Stimulated activated CD4-positive, alpha-beta T cell treated with anti-CD3 and anti-CD28 coated beads, Interleukin-1b, Interleukin-23, amount 100 ng/mL, for 1 hour (primary cell): Measurements from ENCODE around the gene SPATA31E1.
"Not testable (repeated sequence)": the region's sequence is repeated elsewhere in the genome, so short reads cannot be mapped to it uniquely, and the experiment has no call there.

Source experiments
- DNase-seq, 2 donors: peaks; one replicate each; pipeline ENCODE4 v3.0.0-alpha.2; 2020; ENCODE audit warnings: low read depth in 2 of 2

SPATA31E1 gene

DNA sequence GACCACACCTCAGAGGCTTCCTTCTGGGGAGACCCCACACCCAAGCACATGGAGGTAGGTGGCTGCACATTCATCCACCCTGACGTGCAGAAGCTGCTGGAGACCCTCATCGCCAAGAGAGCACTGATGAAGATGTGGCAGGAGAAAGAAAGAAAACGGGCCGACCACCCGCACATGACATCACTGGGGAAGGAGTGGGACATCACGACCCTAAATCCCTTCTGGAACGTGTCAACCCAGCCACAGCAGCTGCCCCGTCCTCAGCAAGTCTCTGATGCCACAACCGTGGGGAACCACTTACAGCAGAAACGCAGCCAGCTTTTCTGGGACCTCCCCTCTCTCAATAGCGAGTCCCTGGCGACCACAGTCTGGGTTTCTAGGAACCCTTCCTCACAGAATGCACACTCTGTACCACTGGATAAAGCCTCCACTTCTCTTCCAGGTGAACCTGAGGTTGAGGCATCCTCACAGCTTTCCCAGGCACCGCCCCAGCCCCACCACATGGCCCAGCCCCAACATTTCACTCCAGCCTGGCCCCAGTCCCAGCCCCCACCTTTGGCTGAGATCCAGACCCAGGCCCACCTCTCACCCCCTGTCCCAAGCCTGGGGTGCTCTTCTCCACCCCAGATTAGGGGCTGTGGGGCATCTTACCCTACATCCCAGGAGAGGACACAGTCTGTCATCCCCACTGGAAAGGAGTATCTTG, 3.0 kb downstream of the SPATA31E1 start:
- no peak for DNase-seq

DNA sequence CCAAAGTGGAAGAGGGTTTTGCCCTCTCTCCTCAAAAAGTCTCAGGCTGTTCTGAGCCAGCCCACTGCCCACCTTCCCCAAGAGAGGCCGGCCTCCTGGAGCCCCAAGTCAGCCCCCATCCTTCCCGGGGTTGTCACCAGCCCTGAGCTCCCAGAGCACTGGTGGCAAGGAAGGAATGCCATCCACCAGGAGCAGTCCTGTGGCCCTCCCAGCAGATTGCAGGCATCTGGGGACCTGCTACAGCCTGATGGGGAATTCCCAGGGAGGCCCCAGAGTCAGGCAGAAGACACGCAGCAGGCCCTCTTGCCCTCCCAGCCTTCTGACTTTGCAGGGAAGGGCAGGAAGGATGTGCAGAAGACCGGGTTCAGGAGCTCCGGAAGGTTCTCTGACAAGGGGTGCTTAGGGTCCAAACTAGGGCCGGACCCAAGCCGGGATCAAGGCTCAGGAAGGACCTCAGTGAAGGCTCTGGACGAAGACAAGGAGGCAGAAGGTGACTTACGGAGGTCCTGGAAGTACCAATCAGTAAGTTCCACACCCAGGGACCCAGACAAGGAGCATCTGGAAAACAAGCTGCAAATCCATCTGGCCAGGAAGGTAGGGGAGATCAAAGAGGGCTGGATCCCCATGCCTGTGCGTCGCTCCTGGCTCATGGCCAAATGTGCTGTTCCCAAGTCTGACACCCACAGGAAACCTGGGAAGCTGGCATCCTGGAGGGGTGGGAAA, 3.7 kb downstream of the SPATA31E1 start:
- no peak for DNase-seq

DNA sequence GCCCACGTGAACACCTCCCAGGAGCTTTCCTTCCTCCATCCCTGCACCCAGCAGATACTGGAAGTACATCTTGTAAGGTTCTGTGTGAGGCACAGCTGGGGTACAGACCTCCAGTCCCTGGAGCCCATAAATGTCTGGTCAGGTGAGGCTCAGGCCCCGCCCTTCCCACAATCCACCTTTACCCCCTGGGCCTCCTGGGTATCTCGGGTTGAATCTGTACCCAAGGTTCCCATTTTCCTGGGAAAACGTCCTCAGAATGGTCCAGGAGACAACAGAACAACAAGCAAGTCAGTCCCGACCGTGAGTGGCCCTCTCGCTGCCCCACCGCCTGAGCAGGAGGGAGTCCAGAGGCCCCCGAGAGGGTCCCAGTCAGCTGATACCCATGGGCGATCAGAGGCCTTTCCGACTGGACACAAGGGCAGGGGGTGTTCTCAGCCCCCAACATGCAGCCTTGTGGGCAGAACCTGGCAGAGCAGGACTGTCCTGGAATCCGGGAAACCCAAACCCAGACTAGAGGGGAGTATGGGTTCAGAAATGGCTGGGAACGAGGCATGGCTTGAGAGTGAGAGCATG, 4.3 kb downstream of the SPATA31E1 start:
- no peak for DNase-seq

DNA sequence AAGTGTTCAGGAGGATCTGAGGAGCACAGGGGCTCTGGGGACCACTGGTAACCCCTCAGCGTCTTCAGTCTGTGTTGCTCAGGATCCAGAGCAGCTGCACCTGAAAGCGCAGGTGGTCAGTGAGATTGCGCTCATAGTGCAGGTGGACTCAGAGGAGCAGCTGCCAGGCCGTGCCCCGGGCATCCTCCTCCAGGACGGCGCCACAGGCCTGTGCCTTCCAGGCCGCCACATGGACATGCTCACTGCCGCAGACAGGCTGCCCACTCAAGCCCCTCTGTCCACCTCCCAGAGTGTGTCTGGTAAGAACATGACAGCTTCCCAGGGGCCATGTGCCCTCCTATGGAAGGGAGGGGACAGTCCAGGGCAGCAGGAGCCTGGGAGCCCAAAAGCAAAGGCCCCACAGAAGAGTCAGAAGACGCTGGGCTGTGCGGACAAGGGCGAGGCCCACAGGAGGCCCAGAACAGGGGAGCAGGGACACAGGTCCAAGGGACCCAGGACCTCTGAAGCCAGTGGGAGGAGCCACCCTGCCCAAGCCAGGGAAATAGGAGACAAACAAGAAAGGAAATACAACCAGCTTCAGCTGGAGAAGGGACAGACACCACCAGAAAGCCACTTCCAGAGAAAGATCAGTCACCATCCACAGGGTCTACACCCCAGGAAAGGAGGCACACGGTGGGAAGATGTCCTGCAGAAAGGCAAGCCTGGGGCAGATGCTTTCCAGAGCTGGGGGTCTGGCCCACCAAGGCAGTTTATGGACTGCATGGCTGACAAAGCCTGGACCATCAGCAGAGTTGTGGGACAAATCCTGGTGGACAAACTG, 5.2 kb downstream of the SPATA31E1 start:
- no peak for DNase-seq

DNA sequence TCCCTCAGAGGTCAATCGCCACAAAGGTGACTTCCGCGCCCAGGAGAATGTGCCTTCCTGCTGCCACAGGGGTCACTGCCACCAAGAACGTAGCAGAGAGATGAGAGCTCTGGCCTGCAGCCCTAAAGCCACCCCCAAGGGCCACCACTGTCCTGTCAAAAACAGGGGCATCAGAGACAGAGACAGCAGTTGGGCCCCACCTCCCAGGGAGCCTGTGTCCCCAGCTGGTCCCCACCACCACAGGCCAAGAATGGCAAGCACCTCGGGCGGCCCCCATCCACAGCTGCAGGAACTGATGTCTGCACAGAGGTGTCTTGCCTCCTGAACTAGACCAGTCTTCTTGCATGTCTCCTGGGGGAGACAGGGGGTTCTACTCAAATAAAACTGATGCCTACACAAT, 5.8 kb downstream of the SPATA31E1 start:
- DNase-seq, result no peak

DNA sequence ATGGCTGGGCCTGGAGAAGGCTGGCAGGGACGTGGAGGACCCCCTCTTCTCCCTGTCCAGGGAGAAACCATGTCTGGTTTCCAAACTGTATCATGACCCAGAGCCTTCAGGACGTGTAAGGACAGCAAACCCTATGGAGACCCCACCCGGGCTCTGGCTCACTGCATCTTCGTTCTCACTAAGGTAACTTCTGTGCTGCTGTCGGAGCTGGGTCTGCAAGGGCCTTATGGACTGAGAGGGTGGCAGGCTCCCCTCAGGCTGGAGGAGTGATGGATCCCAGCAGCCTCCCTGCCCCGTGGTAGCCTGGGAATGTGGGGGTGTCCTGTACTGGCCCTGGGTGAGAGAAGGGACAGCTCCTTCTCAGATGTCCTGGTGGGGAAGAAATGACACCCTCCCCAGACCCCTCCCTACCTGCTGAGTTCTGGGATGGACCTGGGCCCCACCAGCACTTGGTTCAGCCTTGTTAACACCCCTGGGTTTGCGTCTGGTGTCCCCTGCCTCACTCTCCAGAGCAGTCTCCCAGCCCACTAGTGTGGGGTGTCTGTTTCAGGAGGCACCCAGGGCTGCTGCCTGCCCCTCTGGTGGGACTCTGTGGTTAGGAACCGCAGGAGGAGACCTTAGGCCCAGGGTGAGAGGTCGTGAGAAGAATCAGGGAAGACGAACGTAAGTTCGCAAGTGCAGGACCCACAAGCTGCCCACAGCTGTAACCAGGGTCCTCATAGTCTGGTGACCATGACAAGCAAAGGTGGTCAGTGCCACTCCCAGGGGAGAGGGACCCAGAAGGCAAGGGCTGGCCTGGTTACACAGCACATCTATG, 6.6 kb downstream of the SPATA31E1 start:
- DNase-seq, result no peak

DNA sequence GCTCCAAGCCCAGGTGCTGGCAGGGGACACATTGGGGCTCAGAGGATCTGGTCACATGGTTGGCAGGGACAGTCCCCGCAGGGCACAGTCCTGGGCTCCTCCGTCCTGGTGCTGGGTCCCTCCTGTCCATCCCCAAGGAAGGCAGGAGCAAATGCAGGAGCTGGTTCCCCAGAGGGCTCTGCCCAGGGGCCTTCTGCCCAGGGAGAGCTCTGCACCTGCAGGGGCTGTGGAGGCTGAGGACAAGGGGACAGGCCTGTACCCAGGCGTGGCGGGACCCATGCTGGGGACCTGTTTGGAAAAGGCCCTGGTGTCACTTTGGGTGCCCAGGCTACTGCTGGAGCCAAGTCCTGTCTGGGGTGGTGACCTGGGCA, 7.2 kb downstream of the SPATA31E1 start:
- DNase-seq, result no peak

DNA sequence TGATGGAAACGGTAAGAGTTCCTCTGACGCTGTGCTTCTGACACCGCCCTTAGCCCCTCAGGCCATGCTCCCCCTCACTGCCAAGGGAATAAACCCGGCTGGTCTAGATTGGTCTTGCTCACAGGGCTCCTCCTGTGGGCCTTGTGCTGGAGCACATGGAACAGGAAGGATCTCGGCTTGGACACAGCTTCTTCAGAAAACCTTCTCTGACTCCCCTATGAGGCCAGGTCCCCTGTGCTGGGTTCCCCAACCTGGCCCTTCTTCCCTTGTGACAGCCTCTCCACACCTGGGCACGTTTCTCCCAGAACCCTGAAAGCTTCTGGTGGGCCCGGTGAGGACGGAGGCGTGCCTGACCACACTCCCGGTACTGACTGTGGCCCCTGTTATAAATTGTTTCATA, 8.2 kb downstream of the SPATA31E1 start:
- DNase-seq, result no peak

DNA sequence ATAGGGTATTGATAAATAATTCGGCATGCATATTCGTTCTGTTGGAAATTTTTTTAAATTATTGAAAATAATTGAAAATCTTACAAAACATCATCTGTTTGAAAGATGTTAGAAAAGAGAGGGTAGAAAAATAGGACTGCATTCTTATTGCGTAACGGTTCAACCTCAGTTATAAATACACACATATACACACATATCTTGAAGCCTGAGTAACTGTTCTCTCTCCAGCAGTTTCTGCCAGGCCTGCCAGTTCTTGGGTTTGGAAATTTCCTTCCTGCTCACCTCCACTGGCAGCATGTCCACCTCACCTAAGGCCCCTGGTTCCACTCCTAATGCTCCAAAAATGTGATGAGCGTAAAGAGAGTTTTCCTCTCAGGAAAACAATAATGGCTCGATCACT, 9.1 kb downstream of the SPATA31E1 start:
- DNase-seq, result no peak

DNA sequence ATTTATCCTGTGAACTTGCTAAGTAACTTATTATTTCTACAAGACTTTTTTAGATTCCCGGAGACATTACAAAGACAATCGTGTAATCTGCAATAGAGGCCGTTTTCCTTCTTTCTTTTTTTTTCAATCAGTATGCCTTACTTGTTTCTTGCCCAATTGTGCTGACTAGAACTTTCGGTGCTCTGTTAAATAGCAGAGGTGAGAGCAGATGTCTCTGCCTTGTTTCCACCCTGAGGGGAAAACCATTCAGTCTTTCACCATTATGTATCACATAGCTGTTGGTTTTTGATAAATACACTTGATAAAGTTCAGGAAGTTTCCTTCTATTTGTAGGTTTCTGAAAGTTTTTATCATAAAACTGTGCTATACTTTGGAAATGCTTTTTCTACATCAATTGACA, 10.3 kb downstream of the SPATA31E1 start:
- no peak for DNase-seq

DNA sequence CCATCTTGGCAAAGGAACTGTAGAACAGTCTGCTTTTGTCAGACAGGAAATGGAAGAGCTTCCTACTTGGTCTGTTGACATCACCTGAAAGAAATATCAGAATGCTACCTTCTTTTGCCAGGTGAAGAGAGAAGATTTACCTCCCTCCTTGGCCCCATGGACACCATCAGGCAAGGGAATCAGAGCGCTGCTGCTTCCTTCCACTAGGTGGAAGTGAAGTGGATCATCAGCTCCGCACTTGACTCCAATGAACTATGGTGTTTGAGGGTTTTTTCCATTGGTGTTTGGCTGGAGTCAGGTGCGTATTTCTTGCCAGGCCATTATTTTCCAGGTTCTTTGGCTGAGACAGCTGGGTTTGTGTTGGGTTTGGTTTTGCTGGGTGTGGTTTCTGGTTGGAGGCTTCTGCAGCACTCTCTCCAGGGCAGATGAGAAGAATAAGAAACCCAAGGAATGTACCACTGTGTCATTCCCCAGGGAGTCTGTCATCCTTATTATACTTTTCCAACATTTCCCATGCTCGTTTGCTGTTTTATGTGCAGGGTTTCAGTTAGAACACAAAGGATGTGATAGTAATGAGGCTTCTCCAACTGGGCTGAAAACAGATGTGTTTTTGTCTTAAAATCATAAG, 12.4 kb downstream of the SPATA31E1 start:
- no peak for DNase-seq

DNA sequence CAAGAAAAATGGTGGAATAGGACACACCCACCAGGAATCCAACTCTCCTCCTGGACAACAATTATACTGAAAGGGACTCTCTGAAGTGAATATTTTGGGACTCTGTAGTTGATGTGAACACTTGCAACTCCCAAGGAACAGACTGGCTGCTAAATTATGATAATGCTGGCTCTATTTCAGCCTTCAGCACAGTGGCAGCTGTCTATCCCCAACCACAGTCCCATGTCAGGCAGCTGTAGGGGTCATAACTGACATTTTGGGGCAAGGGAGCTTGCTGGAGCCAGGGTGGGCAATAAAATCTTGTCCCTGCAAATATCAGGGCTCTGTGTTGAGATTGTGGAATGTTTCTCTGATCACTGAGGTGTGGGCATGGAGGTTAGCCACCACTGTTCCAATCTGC, 14.2 kb downstream of the SPATA31E1 start:
- DNase-seq, result no peak

DNA sequence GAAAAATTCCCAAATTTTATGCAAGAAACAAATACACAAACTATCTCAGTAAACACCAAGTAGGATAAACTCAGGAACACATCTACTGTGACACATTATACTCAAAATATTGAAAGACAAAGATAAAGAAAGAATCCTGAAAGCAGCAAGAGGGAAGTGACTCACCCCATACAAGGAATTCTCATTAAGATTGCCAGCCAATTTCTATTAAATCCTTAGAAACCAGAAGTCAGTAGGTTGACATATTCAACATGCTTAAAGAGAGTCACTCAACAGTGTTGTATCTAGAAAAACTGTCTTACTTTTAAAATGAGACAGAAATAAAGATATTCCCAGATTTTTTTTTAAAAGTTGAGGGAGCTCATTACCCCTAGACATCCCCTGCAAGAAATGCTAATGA, 15.5 kb downstream of the SPATA31E1 start:
- DNase-seq, result no peak

DNA sequence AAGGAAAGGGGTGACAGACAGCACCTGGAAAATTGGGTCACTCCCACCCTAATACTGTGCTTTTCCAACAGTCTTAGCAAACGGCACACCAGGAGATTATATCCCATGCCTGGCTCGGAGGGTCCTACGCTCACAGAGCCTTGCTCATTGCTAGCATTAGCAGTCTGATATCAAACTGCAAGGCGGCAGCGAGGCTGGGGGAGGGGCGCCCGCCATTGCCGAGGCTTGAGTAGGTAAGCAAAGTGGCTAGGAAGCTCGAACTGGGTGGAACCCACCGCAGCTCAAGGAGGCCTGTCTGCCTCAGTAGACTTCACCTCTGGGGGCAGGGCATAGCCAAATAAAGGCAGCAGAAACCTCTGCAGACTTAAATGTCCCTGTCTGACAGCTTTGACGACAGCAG, 19.7 kb downstream of the SPATA31E1 start:
- not testable (repeated sequence) for DNase-seq

DNA sequence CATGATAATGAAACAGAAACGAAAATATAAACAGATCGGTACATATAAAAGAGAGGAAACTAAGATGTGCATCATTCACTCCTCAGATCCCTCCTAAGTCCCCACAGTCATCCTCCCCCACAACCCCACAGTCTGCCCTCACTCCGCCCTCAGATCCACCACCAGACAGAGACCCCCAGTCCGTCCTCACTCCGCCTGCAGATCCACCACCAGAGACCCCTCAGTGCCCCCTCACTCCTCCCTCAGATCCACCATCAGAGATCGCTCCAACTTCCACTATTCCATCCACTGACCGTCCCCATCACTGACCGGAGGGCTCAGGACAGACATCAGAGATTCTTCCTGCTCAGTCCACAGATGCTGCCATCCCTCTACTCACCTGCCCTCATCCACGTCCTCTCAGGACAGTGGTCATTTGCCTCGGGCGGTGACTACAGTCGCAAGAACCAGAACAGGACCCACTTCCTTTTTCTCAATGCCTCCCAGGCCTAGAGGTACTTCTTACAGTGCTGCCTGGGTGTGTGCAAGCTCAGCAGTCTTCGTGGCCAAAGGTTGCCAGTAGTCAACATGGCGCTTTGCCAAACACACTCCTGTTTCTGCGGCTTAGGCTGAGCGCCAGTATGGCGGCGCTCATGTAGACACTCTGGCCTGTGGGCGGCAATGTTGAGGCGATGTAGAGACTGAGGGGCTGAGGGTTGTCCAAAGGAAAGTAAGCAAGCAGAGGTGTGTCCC, 26.8 kb downstream of the SPATA31E1 start:
- DNase-seq, result no peak

DNA sequence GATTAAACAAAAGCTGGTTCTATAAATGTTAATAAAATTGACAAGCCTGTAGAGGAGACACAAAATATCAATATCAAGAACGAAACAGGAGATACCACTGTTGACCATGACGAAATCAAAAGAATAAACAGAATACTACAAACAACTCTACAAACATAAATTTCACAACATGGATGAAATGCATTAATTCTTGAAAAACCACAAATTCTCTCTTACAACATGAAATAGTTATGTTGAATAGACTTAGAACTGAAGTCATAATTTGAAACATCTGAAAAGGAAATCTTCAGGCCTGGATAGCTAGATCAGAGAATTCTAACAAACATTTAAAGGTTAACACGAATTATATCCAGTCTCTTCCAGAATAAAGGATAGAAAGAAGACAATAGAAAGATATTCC, 28.1 kb downstream of the SPATA31E1 start:
- no peak for DNase-seq

DNA sequence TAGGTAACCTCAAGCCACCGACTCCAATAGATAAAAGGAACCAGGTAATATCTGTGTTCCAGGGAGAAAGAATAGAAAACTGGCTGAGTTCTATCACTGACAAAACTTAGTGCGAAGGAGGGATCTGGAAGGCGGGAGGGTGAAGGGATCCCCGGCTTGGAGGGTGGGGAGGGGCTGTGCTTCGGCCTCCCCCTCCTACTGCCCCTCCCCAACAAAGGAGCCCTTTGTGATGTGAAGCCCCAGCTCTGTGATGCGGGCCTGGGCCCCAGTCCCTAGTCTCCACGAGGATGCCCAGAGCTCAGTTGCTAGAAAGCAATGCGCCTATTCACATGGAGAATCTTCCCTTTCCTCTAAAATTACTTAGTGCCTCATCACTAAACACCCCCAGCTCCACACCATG, 35.0 kb downstream of the SPATA31E1 start, which contains the start of gene SPATA31C1:
Gene SPATA31C1 (plus strand): TSS at position 301 of the 400 bp plus-strand sequence.
- DNase-seq, result not testable (repeated sequence)

DNA sequence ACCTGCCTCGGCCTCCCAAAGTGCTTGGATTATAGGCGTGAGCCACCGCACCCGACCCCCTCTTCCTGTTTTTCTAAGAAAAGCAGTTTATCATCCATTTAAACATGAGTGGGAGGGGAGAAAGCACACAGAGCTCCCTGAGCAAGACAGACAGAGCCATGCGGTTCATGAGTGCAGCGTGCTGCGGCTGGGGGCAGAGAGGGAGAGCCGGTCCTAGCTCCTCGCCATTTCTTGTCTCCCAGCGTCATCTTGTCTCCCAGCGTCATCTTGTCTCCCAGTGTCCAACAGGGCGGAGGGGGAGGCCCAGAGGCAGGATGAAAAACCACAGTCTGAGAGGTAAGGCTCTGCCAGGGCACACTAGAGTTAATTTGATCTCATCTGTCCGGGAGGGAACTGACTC, 36.3 kb downstream of the SPATA31E1 start:
- DNase-seq, result not testable (repeated sequence)

DNA sequence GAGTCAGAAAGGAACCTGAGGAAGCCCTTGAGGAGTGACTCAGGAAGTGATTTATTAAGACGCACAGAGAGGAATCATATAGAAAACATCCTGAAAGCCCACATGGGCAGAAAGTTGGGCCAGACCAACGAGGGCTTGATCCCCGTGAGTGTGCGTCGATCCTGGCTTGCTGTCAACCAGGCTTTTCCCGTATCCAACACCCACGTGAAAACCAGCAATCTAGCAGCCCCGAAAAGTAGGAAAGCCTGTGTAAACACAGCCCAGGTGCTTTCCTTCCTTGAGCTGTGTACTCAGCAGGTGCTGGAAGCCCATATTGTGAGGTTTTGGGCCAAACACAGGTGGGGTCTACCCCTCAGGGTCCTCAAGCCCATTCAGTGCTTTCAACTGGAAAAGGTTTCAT, 38.9 kb downstream of the SPATA31E1 start:
- not testable (repeated sequence) for DNase-seq

DNA sequence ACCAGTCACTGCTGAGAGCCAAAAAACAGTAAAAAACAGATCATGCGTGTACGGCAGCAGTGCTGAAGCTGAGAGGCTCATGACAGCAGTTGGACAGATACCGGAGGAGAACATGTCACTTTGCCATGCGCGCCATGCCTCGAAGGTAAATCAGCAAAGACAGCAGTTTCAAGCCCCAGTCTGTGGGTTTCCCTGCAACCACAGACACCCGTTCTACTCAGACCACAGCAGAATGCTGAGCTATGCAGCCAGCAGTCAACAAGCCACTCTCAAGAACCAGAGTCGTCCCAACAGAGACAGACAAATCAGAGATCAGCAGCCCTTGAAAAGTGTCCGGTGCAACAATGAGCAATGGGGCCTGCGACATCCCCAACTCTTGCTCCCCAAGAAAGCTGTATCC, 40.3 kb downstream of the SPATA31E1 start:
- DNase-seq, result not testable (repeated sequence)
